Measurements from ENCODE around the gene PAN3.

- TF ChIP-seq CTCF (IDR thresholded peaks at IDR 0.05; ENCODE audit: insufficient read depth, low read length) (no peak), POLR2AphosphoS5 (IDR thresholded peaks at IDR 0.05; ENCODE audit: low read depth) (no peak), REST (IDR thresholded peaks at IDR 0.05; ENCODE audit: insufficient replicate concordance, low read depth) (no peak)
These were observed 181.9 kb downstream of the PAN3 start for GRCh38 chr13:28320209-28320608.
